Right ventricle myocardium superior (tissue), 1 donor: Measurements from ENCODE around the gene ZNF846. TPM values are rescaled to one million over a fixed set of nuclear protein-coding genes. Genes with fewer than 3 reads are reported as not detected.
"Not testable (repeated sequence)": the region's sequence is repeated elsewhere in the genome, so short reads cannot be mapped to it uniquely, and the experiment has no call there.

Experiments used
- ATAC-seq: fragments of 200-7000 bp; cut with Tn5 transposase; one replicate; pipeline ENCODE4 v1.9.1; 2020; ENCODE audit warnings: mild to moderate bottlenecking; ENCODE audit not compliant: poor library complexity
- DNase-seq: peaks from one replicate; pipeline ENCODE4 v3.0.0-alpha.2; 2020
- intact Hi-C: fragments of 100-400 bp; cut with DNase I; formaldehyde crosslinking; loops from one replicate; pipeline ENCODE4 v1.11.2; 2022
- long read RNA-seq: library from polyadenylated mRNA; unstranded; transcript quantifications from one replicate; pipeline ENCODE4 v2.0.0, GENCODE V29; 2021
- total RNA-seq: library from RNA; stranded (reverse); fragmentation: NEBNext Ultra II Directional; extraction: Animal tissue kit (Norgen Biotek cat#: 25700); gene quantifications from one replicate; pipeline ENCODE4 v1.2.1, GENCODE V29; 2021
- donor health status: DM: no; HTN: yes; CAD: no; lungs with severe emphysema.

The ZNF846 gene
- total RNA-seq, result 9.1 TPM
- long read RNA-seq, partial matches to known transcripts, result 0 of 8 reads
- long read RNA-seq, other reads (novel, unspliced or antisense), result 6 of 8 reads

DNA sequence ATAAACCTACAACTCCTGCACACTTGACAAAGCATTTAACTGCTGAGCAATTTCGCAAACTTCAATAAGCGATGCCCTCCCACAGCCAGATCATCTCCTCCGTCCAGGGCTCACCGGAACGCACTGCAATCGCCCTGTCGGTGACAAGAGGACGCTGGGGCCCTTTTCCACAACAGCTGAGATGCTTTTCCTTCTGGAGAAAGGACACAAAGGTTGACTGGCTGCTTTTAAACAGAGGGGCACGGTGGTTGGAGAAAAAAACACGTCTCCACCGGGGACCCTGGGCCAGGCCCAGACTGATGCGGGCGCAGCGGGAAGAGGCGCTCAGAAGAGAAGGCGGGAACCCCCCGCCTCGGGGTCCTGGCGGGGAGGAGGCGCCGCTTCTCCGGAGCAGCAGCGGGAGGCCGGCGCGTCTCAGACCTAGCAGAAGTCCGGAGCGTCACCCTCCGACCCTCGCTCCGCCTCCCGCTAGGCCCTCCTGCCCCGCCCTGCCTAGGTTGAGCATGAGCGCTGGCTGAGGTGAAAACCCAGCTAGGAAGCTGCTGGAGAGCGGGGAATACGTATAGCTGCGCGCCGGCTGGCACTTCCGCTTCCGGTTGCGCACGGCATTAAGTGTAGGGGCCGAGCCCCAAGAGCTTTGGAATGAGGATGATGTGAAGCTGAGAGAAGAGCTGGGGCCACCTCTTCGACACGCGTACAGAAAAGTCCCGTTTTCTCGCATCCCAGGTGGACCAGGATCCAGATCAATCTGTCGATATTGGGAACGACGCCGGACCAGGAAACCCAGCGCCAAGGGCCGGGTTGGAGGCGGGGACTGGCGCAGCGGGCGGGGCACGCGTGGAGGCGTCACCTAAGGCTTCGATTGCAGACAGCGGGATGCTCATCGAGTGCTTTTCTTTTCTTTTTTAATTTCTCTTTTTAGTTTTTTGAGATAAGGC is at the start of gene ZNF846:
Gene ZNF846 (minus strand): TSS at position 564 of the 938 bp plus-strand sequence. CDS start 3,788 bp downstream, outside the sequence.
- intact Hi-C loops, result no loop called here
- DNase-seq (peak; percentile 97), ATAC-seq (peak; percentile 99)

DNA sequence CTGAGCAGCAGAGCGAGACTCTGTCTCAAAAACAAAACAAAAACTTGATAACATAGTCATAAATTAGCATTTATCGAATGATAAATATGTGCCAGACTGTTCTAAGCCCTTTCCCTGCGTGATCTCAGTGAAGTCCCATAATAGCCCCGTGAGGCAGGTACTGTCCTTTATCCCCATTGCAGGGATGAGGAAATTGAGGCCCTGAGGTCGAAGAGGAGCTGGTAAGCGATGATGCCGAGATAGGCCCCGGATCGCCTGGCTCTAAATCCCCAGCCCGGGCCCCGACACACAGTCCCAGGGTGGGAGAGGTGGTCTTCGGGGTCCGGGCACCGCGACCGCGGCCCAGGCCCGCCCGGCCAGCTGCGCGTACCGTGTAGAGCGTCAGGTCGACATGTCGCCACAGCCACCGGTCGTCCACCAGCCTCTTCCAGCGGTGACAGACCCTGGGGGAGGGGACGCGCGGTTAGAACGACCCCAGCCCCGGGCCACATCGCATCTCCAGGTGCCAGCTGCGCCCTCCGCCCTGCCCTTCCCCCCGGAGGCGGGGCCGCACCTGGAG is 49.7 kb upstream of the ZNF846 start:
- ATAC-seq (no peak), DNase-seq (no peak)

DNA sequence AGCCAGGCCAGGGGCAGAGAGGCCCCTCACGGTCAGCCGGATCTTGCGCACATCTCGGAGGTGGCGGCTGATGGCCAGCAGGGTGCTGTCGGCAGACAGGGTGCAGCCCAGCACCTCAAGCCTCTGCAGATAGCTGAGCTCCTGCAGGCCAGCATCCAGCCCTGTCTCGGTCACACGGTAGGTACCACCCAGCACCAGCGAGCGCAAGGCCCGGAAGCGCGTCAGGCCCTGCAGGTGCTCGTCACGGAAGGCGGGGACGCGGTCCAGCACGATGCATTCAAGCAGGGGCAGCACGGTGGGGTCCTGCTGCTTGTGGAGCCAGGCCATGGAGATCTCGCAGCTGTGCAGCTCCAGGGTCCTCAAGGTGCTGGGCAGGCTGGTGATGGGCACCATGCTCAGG is 42.6 kb upstream of the ZNF846 start:
- no peak for DNase-seq
- intact Hi-C loops, result no loop called here
- peak; percentile 14 for ATAC-seq

More for the DNA sequence above, 49.7 kb upstream of the ZNF846 start:
- intact Hi-C loops, result no loop called here

DNA sequence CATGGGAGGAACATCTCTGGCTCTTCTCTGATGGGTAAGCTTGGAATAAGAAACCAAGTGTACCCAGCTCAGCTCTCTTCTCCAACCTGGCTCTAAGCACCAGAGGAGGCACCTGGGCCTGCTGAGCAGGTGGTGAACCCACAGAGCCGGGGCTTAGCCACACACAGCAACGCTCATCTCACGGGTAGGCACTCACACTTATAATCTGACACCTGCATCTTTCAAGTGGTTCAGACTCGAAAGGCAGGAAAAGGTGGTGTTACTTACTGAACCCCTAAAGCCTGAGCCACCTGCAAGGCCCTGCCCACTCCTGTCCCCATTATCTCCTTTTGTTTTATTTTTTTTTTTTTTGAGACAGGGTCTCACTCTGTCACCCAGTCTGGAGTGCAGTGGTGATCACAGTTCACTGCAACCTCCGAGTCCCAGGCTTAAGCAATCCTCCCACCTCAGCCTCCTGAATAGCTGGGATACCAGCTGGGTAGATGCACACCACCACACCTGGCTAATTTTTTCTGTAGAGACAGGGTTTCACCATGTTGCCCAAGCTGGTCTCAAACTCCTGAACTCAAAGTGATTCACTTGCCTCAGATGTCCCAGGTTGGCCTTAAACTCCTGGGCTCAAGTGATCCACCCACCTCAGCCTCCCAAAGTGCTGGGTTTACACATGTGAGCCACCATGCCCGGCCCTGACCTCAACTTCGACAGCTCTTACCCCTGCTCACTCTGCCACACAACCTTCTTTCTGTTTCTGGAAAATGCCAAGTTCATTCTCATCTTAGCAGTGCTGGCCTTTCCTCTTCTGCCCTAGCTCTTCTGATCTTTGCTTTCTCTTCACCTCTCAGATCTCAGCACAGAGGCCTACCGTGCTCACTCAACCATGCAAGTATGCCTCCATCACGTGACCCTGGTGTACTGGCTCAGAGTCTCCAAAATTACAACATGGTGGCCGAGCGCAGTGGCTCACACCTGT is 40.6 kb upstream of the ZNF846 start:
- ATAC-seq (no peak), DNase-seq (no peak)
- intact Hi-C loops, result no loop called here

DNA sequence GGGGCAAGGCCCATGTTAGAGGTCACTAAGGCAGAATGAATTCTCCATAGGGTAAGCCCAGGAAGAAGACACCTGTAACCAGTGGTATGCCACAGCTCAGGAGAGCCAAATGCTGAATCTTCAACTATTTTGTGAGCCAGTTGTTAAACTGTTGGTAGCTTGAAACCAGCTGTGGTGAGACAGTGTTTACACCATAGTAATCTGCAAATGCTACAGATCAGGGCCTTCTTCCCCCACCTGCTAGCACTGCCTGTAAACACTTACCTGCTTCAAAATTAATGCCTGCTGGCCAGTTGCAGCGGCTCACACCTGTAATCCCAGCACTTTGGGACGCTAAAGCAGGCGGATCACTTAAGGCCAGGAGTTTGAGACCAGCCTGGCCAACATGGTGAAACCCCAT is 38.3 kb upstream of the ZNF846 start:
- no peak for DNase-seq
- intact Hi-C loops, result no loop called here
- ATAC-seq, result no peak

DNA sequence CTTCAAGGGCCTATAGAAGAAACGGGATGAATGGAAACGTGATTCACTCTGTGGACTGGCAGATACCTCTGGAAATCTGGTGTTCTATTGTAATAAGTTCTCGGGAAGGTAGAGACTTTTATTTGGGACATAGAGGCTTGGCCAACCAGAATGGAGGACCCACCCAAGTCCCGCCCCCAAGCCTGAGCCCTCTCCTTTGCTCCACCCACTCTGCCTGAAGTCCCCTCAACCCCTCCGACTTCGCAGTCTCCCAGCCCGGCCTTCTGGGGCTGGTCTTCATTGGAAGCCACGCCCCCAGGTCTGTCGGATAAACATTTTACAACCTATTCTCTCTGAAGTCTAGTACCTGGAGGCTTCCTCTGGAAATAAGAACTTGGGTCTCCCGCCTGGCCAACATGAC is 33.4 kb upstream of the ZNF846 start:
- intact Hi-C loops, result no loop called here
- no peak for ATAC-seq

DNA sequence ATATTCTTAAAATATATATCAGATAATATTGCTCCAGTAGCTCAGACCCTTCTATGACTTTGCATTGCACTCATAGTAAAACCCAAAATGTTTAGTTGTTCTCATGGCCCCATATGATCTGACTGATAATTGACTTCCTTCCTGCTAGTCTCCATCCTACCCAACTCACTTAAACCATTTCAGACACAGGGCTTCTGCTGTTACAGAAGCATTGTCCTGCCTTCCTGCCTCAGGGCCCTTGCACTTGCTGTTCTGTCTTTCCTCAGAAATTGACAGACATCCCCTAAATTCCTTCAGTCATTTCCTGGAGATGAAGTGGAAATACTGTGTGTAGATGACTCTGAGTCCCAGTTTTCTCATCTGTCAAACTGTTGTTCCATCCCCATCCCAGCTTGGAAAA is 30.6 kb upstream of the ZNF846 start:
- DNase-seq (no peak), ATAC-seq (no peak)
- intact Hi-C loops, result loop anchor here (5.0 to 10.0 kb wide), 3 partner anchors 484 to 657 kb away; partner anchors contain the start of gene ZNF317

More for the DNA sequence above, 33.4 kb upstream of the ZNF846 start:
- no peak for DNase-seq

DNA sequence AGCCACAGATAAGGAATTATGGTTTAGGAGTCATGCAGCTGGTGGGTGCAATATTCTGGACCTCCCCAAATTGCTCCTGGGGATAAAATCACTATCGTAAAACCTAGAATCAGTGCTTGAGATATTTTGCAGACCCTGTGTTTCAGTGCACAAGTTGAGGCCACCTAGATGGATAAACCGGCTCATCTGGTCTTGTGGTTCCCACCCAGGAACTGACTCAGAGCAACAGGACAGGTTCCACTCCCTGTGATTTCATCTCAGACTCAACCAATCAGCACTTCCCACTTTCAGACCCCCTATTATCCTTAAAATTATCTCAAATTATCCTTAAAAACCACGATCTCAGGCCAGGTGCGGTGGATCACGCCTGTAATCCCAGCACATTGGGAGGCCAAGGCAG is 29.3 kb upstream of the ZNF846 start:
- no peak for ATAC-seq
- intact Hi-C loops, result loop anchor here (2.0 to 10.0 kb wide), 4 partner anchors 171 to 656 kb away; partner anchors contain the start of gene ZNF317
- DNase-seq, result no peak

DNA sequence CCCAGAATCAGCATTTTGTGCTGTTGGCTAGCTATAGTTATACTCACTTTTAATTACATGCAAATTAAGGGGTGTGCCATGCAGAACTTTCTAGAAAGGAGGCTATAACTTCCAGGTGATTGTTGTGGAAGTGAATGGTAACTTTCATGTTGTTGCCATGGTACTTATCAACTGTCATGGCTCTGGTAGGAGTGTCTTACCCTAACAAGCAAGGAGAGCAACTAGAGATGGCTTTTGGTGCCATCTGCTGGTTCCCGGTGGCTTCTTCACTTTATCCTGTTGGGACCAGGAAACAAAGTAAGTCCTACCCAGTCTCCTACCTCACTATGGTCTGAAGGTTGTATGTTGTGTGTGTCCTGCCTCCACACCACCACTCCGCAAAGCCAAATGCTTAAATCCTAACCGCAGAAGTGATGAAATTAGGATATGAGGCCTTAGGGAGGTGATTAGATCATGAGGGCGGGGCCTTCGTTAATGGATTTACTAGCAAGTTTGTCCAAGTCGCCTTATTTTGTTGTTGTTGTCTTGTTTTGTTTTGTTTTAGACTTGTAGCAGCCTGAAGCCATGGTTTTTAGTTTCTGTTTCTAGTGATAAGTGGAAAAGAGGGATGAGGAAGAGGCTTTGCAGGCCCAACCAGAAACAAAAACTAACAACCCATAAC is 27.7 kb upstream of the ZNF846 start:
- intact Hi-C loops, result loop anchor here (2.0 to 10.0 kb wide), 4 partner anchors 169 to 654 kb away; partner anchors contain the start of gene ZNF317
- ATAC-seq (peak; percentile 25), DNase-seq (peak; percentile 86)

DNA sequence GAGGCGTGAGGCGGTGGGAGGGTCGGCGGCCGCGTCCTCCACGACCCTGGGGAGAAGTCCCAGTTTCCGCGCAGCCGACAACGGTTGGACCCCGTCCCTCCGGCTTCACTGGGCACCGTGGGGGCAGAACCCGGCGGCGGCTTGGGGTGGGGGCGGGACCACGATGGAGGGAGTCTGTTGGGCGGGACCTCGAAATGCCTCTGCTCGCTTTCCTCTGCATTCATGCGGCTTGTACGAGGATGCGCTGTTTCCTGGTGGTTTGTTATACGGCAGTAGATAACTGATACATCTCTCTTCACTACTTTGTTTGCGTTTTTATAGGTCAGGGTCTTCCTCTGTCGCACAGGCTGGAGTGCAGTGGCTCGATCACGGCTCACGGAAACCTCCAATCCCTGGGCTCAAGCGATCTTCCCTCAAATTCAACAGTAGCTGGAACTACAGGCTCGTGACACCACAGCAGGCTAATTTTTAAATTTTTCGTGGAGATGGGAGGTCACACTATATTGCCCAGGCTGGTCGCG is 24.6 kb upstream of the ZNF846 start:
- ATAC-seq (peak; percentile 27), DNase-seq (peak; percentile 74)
- intact Hi-C loops, result loop anchor here (10.0 kb wide), 2 partner anchors 478 to 588 kb away; no protein-coding TSS in a partner anchor

DNA sequence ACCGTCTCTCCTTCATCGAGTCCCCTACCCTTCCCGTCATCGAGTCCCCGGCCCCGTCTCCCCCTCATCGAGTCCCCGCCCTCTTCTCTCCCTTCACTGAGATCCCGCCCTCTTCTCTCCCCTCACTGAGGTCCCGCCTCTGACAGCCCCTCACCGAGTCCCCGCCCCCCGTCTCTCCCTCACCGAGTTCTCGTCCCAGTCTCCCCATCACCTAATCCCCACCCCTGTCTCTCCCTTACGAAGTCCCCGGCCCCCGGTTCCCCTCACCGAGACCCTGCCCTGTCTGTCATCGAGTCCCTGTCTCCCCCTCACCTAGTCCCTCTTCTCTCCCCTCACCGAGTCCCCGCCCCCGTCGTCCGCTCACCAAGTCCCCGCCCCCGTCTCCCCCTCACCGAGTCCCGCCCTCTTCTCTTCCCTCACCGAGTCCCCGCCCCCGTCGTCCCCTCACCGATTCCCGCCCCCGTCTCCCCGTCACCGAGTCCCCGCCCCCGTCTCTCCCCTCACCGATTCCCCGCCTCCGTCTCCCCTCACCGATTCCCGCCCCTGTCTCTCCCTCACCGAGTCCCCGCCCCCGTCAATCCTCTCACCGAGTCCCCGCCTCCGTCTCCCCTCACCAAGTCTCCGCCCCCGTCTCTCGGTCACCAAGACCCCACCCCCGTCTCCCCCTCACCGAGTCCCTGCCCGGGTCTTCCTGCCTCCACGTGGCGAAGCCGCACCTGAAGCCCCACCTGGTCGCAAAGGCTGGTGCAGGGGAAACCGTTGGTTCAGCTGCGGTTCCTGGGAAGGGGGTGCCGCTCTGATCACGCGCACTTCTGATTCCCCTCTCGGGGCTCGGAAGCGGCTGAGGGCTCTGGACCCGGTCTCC is 23.9 kb upstream of the ZNF846 start:
- DNase-seq, result peak; percentile 94
- intact Hi-C loops, result loop anchor here (10.0 kb wide), 2 partner anchors 478 to 588 kb away; no protein-coding TSS in a partner anchor
- peak; percentile 85 for ATAC-seq

DNA sequence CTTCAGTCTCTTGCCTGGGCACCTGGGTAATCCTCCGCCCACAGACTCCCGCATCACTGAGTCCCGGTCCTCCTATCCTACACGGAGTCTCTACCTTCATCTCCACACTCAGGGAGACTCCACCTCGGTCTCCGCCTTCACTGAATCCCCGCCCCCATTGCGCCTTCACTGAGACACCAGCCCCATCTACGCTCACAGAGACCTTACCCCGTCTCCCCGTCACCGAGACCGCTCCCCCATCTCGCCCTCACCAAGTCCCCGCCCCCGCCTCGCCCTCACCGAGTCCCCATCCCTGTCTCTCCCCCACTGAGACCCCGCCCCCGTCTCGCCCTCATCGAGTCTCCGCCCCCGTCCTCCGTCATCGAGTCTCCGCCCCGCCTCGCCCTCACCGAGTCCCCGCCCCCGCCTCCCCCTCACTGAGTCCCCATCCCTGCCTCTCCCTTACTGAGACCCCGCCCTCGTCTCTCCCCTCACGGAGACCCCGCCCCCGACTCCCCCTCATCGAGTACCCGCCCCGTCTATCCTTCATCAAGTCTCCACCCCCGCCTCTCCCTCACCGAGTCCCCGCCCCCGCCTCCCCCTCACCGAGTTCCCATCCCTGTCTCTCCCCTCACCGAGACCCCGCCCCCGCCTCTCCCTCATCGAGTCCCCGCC is 23.1 kb upstream of the ZNF846 start:
- intact Hi-C loops, result loop anchor here (10.0 kb wide), 2 partner anchors 477 to 587 kb away; no protein-coding TSS in a partner anchor
- peak; percentile 81 for ATAC-seq
- peak; percentile 97 for DNase-seq

DNA sequence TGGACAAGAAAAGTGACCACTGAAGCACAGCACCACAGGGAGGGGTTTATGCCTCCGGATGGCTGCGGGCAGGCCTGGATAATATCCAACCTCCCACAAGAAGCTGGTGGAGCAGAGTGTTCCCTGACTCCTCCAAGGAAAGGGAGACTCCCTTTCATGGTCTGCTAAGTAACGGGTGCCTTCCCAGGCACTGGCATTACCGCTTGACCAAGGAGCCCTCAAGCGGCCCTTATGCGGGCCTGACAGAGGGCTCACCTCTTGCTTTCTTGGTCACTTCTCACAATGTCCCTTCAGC is 22.5 kb upstream of the ZNF846 start:
- DNase-seq, ATAC-seq: not testable (repeated sequence)
- intact Hi-C loops, result loop anchor here (10.0 kb wide), 2 partner anchors 476 to 586 kb away; no protein-coding TSS in a partner anchor

DNA sequence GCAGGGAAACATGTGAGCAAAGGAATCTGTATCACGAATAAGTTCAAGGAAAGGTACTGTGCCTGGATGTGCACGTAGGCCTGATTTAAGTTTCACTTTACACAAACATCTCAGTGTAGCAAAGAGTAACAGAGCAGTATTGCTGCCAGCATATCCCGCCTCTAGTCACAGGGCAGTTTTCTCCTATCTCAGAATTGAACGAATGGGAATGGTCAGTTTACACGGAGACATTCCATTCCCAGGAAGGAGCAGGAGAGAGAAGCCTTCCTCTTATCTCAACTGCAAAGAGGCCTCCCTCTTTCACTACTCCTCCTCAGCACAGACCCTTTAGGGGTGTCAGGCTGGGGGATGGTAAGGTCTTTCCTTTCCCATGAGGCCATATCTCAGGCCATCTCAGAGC is 21.0 kb upstream of the ZNF846 start:
- DNase-seq, intact Hi-C loops, ATAC-seq: not testable (repeated sequence)

DNA sequence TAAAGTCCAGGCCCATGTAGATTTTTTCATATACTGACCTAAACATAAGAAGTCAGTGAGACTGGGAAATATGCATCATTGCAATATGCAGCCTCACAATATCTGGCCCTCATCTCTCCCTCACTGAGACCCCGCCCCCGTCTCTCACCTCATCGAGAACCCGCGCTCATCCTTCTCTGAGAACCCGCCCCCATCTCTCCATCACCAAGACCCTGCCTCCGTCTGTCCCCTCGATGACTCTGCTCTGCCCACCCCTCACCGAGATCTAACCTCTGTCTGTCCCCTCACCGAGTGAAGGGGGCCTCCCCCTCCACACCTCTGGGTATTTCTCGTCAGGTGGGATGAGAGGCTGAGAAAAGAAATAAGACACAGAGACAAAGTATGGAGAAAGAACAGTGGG is 20.5 kb upstream of the ZNF846 start:
- intact Hi-C loops, result no loop called here
- no peak for ATAC-seq
- no peak for DNase-seq

DNA sequence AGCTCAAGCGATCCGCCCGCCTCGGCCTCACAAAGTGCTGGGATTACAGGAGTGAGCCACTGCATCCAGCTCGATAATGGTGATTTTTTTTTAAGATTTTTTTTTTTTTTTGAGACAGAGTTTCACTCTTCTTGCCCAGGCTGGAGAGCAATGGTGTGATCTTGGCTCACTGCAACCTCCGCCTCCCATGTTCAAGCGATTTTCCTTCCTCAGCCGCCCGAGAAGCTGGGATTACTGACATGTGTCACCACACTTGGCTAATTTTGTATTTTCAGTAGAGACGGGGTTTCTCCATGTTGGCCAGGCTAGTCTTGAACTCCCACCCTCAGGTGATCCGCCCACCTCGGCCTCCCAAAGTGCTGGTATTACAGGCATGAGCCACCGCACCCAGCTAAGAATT is 20.1 kb upstream of the ZNF846 start:
- intact Hi-C loops, ATAC-seq, DNase-seq: not testable (repeated sequence)
